B cell (primary cell): ENCODE measurements around the gene MAGI2.
"Not testable (repeated sequence)": the region's sequence is repeated elsewhere in the genome, so short reads cannot be mapped to it uniquely, and the experiment has no call there.

Experiments
- CTCF ChIP-seq: fragments of 200-600 bp; IDR thresholded peaks from one replicate; pipeline ENCODE4 v1.8.0; 2022; ENCODE audit warnings: antibody characterized with exemption, mild to moderate bottlenecking
- EZH2 ChIP-seq: IDR thresholded peaks from 2 replicates; pipeline ENCODE4 v1.6.1; 2012; ENCODE audit warnings: borderline replicate concordance, low read depth, mild to moderate bottlenecking, moderate library complexity, low read length; ENCODE audit not compliant: insufficient read depth, poor library complexity, severe bottlenecking

- not testable (repeated sequence) for TF ChIP-seq CTCF, EZH2
Observed at GRCh38 chr7:79442766-79443165, 10.7 kb downstream of the MAGI2 start.
